Measurements from ENCODE around the gene ADAMTS6.
A peak's percentile ranks its signal among the peaks of the same experiment; 100 is the strongest.

Gene ADAMTS6

GRCh38 chr5:65213921-65214525 lies 267.7 kb downstream of the ADAMTS6 start:
- H3K4me3 ChIP-seq (ENCODE audit: low read depth, low read length): no peak overlapping the region
- no peak for DNase-seq (ENCODE audit: low read depth)
- TF ChIP-seq, protein P1, sequence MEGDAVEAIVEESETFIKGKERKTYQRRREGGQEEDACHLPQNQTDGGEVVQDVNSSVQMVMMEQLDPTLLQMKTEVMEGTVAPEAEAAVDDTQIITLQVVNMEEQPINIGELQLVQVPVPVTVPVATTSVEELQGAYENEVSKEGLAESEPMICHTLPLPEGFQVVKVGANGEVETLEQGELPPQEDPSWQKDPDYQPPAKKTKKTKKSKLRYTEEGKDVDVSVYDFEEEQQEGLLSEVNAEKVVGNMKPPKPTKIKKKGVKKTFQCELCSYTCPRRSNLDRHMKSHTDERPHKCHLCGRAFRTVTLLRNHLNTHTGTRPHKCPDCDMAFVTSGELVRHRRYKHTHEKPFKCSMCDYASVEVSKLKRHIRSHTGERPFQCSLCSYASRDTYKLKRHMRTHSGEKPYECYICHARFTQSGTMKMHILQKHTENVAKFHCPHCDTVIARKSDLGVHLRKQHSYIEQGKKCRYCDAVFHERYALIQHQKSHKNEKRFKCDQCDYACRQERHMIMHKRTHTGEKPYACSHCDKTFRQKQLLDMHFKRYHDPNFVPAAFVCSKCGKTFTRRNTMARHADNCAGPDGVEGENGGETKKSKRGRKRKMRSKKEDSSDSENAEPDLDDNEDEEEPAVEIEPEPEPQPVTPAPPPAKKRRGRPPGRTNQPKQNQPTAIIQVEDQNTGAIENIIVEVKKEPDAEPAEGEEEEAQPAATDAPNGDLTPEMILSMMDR (IDR thresholded peaks at IDR 0.05; ENCODE audit: low read depth, low read length, missing control alignments): peak; percentile 53
- in situ Hi-C loops (cut with HindIII; ENCODE audit: low sequenced_read_pairs): no loop called here

DNA sequence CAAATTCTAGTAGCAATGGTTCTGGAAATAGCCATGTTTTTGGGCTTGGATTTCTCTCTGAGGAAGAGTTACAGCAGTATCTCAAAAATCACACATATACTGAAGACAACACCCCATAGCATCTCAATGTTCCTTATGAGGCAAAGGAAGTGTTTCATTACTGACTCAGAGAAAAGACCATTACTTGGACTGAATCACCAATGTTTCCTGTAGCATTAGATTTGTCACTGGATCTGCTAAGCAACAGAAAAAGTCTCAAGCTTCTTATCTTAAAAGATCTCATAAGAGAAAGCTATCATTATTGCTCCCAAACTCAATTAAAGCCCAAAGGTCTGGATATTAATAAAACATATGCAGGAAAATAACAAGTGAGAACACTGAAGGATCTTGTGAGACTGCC lies 272.4 kb downstream of the ADAMTS6 start:
- in situ Hi-C loops (cut with HindIII; ENCODE audit: low sequenced_read_pairs): no loop called here
- no peak overlapping the region for H3K4me3 ChIP-seq (ENCODE audit: low read depth, low read length)
- TF ChIP-seq, protein P1 (IDR thresholded peaks at IDR 0.05; ENCODE audit: low read depth, low read length, missing control alignments): no peak
- peak; percentile 32 for DNase-seq (ENCODE audit: low read depth)

DNA sequence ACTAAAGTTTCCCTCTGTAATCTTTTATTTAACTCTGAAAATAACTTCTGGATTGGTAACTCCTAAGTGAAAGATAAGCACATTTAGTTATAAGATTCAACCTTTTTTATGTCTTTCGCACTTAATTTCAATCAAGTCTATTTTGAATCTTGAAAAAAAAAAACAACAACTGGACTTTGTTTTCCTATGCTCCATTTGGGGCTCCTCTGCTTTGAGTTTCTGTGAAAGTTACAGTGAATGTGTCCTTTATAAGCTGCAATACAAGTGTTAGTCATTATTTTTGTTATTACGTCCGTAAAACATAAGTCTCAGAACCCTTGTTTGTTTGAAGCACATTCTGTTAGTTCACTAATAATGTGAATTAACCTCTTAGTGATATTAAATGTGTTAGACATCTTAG lies 276.8 kb downstream of the ADAMTS6 start:
- H3K4me3 ChIP-seq (ENCODE audit: low read depth, low read length): no peak overlapping the region
- TF ChIP-seq, protein P1 (IDR thresholded peaks at IDR 0.05; ENCODE audit: low read depth, low read length, missing control alignments): no peak
- DNase-seq (ENCODE audit: low read depth): no peak
- in situ Hi-C loops (cut with HindIII; ENCODE audit: low sequenced_read_pairs): no loop called here

GRCh38 chr5:65203746-65204145 lies 278.0 kb downstream of the ADAMTS6 start:
- no peak overlapping the region for H3K4me3 ChIP-seq (ENCODE audit: low read depth, low read length)
- in situ Hi-C loops (cut with HindIII; ENCODE audit: low sequenced_read_pairs): no loop called here
- peak; percentile 59 for DNase-seq (ENCODE audit: low read depth)
- TF ChIP-seq, protein P1 (IDR thresholded peaks at IDR 0.05; ENCODE audit: low read depth, low read length, missing control alignments): no peak

DNA sequence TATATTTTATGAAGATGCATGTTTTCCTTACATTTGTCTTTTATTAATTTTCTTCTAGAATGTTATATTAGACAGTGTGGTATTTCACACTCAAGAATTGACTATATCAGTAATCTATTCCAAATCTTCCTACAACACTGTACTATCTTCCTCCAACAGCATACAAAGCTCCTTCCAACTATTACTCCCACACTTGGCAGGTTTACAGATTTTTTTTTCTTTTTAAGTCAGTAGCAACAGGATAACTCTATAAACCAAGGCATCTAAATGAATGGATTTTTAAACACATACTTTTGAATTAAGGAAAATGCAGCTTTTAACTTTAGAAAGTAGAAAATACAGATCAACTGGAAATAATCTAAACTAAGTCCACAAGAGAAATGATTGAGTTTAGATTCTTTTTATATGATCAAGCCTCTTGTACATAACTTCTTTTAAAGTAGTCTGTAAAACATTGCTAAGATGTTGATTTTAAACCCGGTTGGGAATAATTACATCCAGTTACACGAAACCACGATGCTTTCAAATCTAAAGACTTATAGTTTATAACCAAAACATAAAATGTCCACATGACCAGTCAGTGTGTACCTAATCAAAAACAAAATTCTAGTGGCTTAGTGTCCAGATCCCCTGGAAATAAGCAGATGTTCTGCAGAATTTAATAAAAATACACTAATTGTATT lies 281.6 kb downstream of the ADAMTS6 start:
- peak; percentile 67 for DNase-seq (ENCODE audit: low read depth)
- H3K4me3 ChIP-seq (ENCODE audit: low read depth, low read length): no peak overlapping the region
- in situ Hi-C loops (cut with HindIII; ENCODE audit: low sequenced_read_pairs): no loop called here
- TF ChIP-seq, protein P1 (IDR thresholded peaks at IDR 0.05; ENCODE audit: low read depth, low read length, missing control alignments): no peak

GRCh38 chr5:65198456-65199120 lies 283.1 kb downstream of the ADAMTS6 start:
- TF ChIP-seq, protein P1 (IDR thresholded peaks at IDR 0.05; ENCODE audit: low read depth, low read length, missing control alignments): no peak
- in situ Hi-C loops (cut with HindIII; ENCODE audit: low sequenced_read_pairs): no loop called here
- peak; percentile 96 for DNase-seq (ENCODE audit: low read depth)
- H3K4me3 ChIP-seq (ENCODE audit: low read depth, low read length): no peak overlapping the region

Measured in astrocyte of the cerebellum (primary cell).